PFSK-1 (cell line): ENCODE results near the gene ANKRD35.
A peak's percentile ranks its signal among the peaks of the same experiment; 100 is the strongest.

ENCODE experiments used
- FOXP2 ChIP-seq: optimal IDR thresholded peaks from 2 replicates; pipeline ENCODE3; 2011; ENCODE audit warnings: borderline replicate concordance, control low read depth, inconsistent platforms; ENCODE audit not compliant: insufficient read depth; ENCODE audit errors: extremely low read length, extremely low read depth
- POLR2AphosphoS5 ChIP-seq: IDR thresholded peaks from 2 replicates; pipeline ENCODE4 v1.6.1; 2012; ENCODE audit warnings: low read depth, mild to moderate bottlenecking, control low read depth, low read length, moderate library complexity
- REST ChIP-seq, 2 experiments: IDR thresholded peaks; 2 replicates each; pipeline versions ENCODE4 v1.6.1 to v1.8.0; 2011 to 2012; ENCODE audit warnings: low read depth in 2 of 2, low read length in 2 of 2, control low read depth in 1 of 2, inconsistent platforms in 1 of 2, mild to moderate bottlenecking in 1 of 2, moderate library complexity in 1 of 2; ENCODE audit not compliant: insufficient read depth in 1 of 2
- SIN3A ChIP-seq: IDR thresholded peaks from 2 replicates; pipeline ENCODE4 v1.6.1; 2012; ENCODE audit warnings: mild to moderate bottlenecking, low read length, moderate library complexity, borderline replicate concordance; ENCODE audit not compliant: insufficient read depth
- TAF1 ChIP-seq: IDR thresholded peaks from 2 replicates; pipeline ENCODE4 v1.6.1; 2012; ENCODE audit warnings: low read length, control low read depth, borderline replicate concordance; ENCODE audit not compliant: insufficient read depth

Gene ANKRD35

GRCh38 chr1:145918992-145919939 lies 33.6 kb upstream of the ANKRD35 start:
- TF ChIP-seq TAF1 (no peak), POLR2AphosphoS5 (no peak), SIN3A (no peak), FOXP2 (no peak), REST (IDR thresholded peaks at IDR 0.05; ENCODE audit: insufficient read depth in 1 of 2, low read depth in 2 of 2, low read length in 2 of 2) (no peak)

GRCh38 chr1:145918144-145918991 lies 32.7 kb upstream of the ANKRD35 start, which contains the start of gene PEX11B:
TSS of gene PEX11B (minus strand) at chr1:145918717. CDS start at chr1:145918688, 29 bp downstream.
- TF ChIP-seq POLR2AphosphoS5 (peak; percentile 31), SIN3A (no peak), FOXP2 (peak; percentile 10), TAF1 (no peak), REST (IDR thresholded peaks at IDR 0.05; ENCODE audit: insufficient read depth in 1 of 2, low read depth in 2 of 2, low read length in 2 of 2) (no peak)

- no peak for TF ChIP-seq REST (IDR thresholded peaks at IDR 0.05; ENCODE audit: insufficient read depth in 1 of 2, low read depth in 2 of 2, low read length in 2 of 2)
- TF ChIP-seq SIN3A: no peak
- TF ChIP-seq POLR2AphosphoS5: no peak
- no peak for TF ChIP-seq TAF1
- TF ChIP-seq FOXP2: no peak
These were observed 31.9 kb upstream of the ANKRD35 start for GRCh38 chr1:145917595-145917994.

GRCh38 chr1:145916745-145917144 lies 31.1 kb upstream of the ANKRD35 start:
- no peak for TF ChIP-seq FOXP2
- TF ChIP-seq SIN3A: no peak
- TF ChIP-seq POLR2AphosphoS5: no peak
- TF ChIP-seq TAF1: no peak
- no peak for TF ChIP-seq REST (IDR thresholded peaks at IDR 0.05; ENCODE audit: insufficient read depth in 1 of 2, low read depth in 2 of 2, low read length in 2 of 2)
